Fibroblast of pulmonary artery (primary cell): ENCODE data around the gene HIVEP3.

Experiments
- DNase-seq: peaks from one replicate; pipeline ENCODE4 v3.0.0-alpha.2; 2010; ENCODE audit warnings: low read depth
- H3K4me3 ChIP-seq: replicated peaks from 2 replicates; pipeline ENCODE4 v1.5.1; 2011; ENCODE audit warnings: low read depth, mild to moderate bottlenecking, control low read depth, low read length, moderate library complexity
- TF ChIP-seq, protein P1 (sequence below): IDR thresholded peaks from 2 replicates; pipeline ENCODE4 v1.5.1; 2011; ENCODE audit warnings: mild to moderate bottlenecking, control low read depth, low read length, inconsistent platforms; ENCODE audit errors: missing control alignments

HIVEP3 gene

DNA sequence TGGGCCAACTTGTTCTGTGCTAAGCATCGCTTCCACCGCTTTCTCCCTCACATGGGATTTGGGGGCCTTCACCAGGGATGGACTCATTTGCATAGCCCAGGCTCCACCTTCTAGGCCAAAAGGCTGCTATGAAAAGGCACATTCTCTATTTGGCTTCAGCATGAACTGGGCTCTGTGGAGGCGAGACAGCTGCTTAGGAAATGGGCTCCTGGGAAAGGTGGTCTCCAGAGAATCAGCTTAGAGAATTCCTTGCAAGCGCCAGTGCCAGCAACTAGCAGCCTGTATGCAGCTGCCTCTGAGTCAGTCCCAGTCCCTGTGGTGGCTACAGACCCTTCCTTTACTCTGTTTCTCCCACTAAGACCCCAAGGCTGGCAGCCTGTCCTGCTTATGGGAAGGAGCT, 214.5 kb downstream of the HIVEP3 start:
- no peak for DNase-seq
- TF ChIP-seq, protein P1, sequence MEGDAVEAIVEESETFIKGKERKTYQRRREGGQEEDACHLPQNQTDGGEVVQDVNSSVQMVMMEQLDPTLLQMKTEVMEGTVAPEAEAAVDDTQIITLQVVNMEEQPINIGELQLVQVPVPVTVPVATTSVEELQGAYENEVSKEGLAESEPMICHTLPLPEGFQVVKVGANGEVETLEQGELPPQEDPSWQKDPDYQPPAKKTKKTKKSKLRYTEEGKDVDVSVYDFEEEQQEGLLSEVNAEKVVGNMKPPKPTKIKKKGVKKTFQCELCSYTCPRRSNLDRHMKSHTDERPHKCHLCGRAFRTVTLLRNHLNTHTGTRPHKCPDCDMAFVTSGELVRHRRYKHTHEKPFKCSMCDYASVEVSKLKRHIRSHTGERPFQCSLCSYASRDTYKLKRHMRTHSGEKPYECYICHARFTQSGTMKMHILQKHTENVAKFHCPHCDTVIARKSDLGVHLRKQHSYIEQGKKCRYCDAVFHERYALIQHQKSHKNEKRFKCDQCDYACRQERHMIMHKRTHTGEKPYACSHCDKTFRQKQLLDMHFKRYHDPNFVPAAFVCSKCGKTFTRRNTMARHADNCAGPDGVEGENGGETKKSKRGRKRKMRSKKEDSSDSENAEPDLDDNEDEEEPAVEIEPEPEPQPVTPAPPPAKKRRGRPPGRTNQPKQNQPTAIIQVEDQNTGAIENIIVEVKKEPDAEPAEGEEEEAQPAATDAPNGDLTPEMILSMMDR = no peak
- H3K4me3 ChIP-seq = no peak overlapping the region

DNA sequence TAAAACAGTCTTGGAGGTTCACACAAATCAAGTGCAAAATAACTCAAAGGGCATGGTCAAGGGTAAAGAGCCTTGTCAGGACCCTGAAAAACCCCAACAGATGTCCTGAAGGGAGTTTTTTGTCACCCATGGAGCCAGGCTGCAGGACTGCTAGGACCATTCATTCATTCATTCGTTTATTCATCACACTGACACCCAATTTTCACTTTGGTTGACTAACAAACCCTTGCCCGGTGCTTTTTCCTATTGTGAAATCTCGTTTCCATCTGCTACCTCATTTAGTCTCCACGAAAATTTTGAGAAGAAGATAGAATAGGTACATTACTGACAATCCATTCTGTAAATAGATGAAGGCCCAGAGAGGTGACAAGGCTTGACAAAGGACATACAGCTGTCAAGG, 216.0 kb downstream of the HIVEP3 start:
- DNase-seq = no peak
- TF ChIP-seq, protein P1 = no peak
- H3K4me3 ChIP-seq = no peak overlapping the region

DNA sequence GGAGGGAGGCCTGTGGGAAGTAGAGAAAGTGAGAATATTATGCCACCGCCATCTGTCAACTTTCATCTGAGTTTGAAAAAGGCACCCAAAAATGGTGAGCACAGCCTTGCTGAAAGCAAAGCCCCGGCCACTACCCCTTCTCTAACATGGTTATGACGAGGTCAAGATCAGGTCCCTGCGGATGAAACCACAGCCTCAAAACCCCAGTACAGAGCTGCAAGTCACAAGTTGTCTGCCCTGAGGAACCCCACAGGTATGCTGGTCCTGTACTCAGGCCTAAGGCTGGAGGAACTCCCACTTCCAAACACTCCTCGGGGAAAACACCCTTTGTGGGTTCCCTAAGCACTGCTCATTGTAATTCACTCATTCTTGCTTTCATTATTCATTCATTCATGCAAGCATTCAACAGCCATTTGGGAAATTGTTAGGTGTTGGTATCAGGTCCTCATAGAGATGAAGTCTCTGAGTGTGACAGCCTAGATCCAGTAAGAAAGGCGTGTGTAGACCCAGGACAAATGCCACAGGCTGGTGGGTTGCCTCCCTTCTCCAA, 217.7 kb downstream of the HIVEP3 start:
- no peak for DNase-seq
- TF ChIP-seq, protein P1 = no peak
- no peak overlapping the region for H3K4me3 ChIP-seq

DNA sequence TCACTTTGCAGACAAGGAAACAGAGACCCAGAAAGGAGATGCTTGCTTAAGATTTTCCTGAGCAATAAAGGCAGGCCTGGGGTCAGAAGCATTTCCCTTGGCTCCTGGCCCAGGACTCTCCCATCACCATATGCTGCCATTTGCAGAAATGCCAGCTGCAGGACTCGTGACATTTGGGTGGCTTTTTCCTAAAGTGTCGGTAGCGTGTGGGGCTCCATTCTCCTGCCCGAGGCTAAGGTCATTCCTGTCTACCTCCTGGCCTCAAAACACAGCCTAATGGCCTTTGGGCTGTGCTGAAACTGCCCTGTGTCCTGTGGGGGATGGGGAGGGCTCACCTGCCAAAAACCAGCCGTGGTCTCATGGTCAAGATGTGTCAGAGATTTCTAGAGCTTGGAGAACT, 218.1 kb downstream of the HIVEP3 start:
- H3K4me3 ChIP-seq = no peak overlapping the region
- TF ChIP-seq, protein P1 = no peak
- no peak for DNase-seq

DNA sequence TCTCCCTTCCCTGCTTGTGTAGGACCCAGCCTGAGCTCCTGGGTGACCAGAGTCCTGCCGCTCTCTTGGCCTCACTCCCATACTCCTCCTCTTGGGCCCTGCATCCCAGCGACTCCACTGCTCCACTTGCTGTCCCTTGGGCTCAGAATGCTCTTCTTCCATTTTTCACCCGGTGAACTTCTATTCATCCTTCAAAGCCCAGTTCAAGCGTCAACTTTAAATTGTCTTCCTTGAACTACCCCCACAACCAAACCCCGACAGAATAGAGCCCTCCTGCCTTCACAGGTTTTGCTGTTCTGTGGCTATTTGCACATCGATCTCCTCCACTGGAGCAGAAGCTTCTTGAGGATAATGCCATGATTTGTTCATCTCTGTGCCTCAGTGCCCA, 218.9 kb downstream of the HIVEP3 start:
- no peak for DNase-seq
- H3K4me3 ChIP-seq = no peak overlapping the region
- TF ChIP-seq, protein P1 = no peak

DNA sequence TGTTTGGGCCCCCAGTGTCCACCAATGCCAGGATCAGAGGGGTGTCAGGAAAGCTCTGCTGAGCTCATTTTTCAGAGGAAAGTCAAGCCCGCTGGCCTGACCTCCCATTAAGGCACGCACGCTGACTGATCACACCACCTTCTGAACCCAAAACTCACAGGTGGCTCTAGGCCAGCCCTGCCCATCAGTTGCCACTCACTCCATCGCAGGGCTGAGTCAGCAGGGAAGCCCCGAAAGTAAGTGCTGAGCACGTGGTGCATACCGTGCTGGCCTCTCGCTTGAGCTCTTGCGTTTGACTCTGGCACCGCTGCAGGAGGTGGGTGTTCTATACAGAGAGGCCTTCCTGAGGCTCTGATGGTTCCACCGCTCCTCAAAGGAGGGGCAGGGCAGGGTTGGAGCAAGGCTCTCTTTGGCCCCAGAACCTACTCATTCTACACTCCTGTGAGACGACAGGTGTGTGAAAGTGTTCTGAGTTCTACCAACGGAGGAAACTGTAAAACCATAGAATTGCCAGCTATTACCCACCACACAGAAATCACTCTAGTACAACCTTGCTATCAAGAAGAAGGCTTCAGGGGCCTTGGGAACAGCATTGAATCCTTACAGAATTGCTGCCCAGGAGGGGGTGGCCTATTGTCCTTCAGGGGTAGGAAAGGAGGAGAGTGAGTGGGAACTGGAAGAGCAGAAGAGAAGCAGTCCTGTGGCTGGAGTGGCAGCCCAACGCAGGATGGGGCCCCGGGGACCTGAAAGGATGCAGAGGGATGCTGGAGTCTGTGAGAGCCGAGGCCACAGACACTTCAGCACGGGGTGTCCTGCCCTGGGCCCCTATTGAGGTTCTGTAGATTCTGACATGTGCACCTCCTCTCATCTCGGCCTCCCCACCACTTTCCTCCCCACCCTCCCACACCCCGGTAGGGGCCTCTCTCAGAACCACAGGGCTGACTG, 219.5 kb downstream of the HIVEP3 start:
- DNase-seq = no peak
- TF ChIP-seq, protein P1 = no peak
- no peak overlapping the region for H3K4me3 ChIP-seq

DNA sequence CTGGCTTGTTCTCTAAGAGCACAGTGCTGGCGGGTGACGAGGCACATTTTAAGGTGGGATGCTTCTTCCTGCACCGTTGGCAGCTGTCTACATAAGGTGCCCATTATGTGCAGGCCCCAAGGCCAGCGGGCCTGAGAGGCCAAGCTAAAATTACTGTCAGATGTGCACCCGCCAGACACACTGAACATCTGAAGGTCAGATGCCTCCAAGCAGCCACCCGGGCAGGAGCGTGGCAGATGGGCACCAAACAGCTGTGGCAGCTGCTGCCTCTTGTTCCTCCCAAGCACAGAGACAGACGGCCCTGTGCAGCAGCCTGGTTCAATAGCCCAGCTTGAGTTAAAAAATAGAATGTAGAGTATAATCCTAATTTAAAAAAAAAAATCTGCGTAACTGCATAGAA, 222.3 kb downstream of the HIVEP3 start:
- DNase-seq = no peak
- TF ChIP-seq, protein P1 = no peak
- H3K4me3 ChIP-seq = no peak overlapping the region
